Pancreas (tissue), 10 donors: ENCODE results near the gene DPYSL4. TPM values are rescaled to one million over a fixed set of nuclear protein-coding genes. Genes with fewer than 3 reads are reported as not detected.

Experiments used
- ATAC-seq, 4 donors: fragments of 200-7000 bp; cut with Tn5 transposase; one replicate each; pipeline versions ENCODE4 v1.8.0 to v1.9.1; 2020; ENCODE audit warnings: mild to moderate bottlenecking in 4 of 4, moderate library complexity in 4 of 4
- DNase-seq, 6 donors: peaks; one replicate each; pipeline ENCODE4 v3.0.0-alpha.2; 2020
- FAIRE-seq: peaks from 2 replicates; lab custom pipeline; 2012; peaks lifted over from hg19 to GRCh38; lab: Jason Lieb, UNC
- H3K27ac ChIP-seq, 4 donors: fragments of 200-600 bp; sonication (generic); 1 replicate in 3 of 4; 2 replicates in 1 of 4; pipeline versions ENCODE4 v1.5.0 to v1.8.0; 2020
- H3K27me3 ChIP-seq, 4 donors: fragments of 200-600 bp; one replicate each; pipeline ENCODE4 v1.8.0; 2021
- H3K36me3 ChIP-seq, 3 donors: fragments of 200-600 bp; sonication (generic) in 1 of 3; one replicate each; pipeline versions ENCODE4 v1.5.0 to v1.8.0; 2020 to 2021
- H3K4me1 ChIP-seq, 3 donors: fragments of 200-600 bp; one replicate each; pipeline ENCODE4 v1.8.0; 2021
- H3K4me3 ChIP-seq, 4 donors: fragments of 200-600 bp; sonication (generic) in 2 of 4; one replicate each; pipeline versions ENCODE4 v1.5.0 to v1.8.0; 2020 to 2021
- H3K9me3 ChIP-seq, 4 donors: fragments of 200-600 bp; one replicate each; pipeline ENCODE4 v1.8.0; 2021
- WGBS, 2 donors: extraction: QIAGEN DNeasy Blood & Tissue Kit; methylation state at CpG; one replicate each; pipeline ENCODE4 v1.1.7; 2013; 5-methylcytosine and 5-hydroxymethylcytosine counted together
- intact Hi-C, 3 donors: fragments of 100-400 bp; cut with DNase I; formaldehyde crosslinking; loops; one replicate each; pipeline versions ENCODE4 v1.11.1 to v1.14.2; 2022
- polyA plus RNA-seq, 2 donors: library from polyadenylated mRNA; stranded (reverse); fragments of 200-250 nt; gene quantifications; one replicate each; pipeline ENCODE4 v1.2.3, GENCODE V29; 2013
- total RNA-seq, 6 donors: library from RNA; stranded (reverse); fragmentation: NEBNext Ultra II Directional in 4 of 6; extraction: Animal tissue kit (Norgen Biotek cat#: 25700) in 4 of 6; gene quantifications; one replicate each; pipeline versions ENCODE4 v1.2.1 to v1.2.4, GENCODE V29; 2021 to 2023
- TF ChIP-seq, protein P1 (sequence below), 4 donors: fragments of 200-600 bp; sonication (generic) in 3 of 4; IDR thresholded peaks; one replicate each; pipeline versions ENCODE4 v1.5.0 to v1.8.0; 2021; ENCODE audit warnings: antibody characterized with exemption in 4 of 4
- donor health status: healthy with polysubstance abuse.
- donor health status: DM: no; HTN: no; CAD: no; lungs with moderate emphysema.
- donor health status: DM: no; HTN: no; CAD: no.
- donor health status: control.
- donor health status: control.
- donor health status: Bipolar disorder and iron deficiency.
- donor health status: DM: yes; HTN: yes; CAD: no.
- donor health status: DM: no; HTN: no; CAD: no.
- donor health status: DM: no; HTN: no; CAD: no.
- donor health status: DM: yes; HTN: yes; CAD: no.

Gene DPYSL4
- total and polyA plus RNA-seq, 8 donors = 0.46 to 2.8 (median 1.2) TPM

DNA sequence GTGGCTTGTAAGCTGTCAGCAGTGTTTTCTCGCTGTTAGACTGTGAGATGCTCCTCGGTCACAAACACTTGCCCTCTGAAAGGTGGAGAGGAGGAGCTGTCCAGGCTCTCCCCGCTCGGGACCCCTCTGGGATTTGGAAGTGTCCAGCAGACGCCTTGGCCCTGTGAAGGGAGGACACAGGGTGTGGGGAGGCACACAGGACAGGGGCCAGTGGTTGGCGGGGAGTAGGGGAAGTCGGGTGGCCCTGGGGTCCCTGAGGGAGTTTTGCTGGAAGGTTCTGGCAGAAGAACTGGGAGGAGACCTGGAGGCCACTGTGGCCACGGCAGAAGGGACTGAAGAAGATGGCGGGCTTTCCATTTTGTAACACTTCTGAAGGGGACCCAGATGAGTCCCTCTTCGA, 47.2 kb upstream of the DPYSL4 start:
- no peak overlapping the region for H3K4me3 ChIP-seq
- DNase-seq (peak in 2 of 6 donors; percentile 39 to 43), FAIRE-seq (no peak), ATAC-seq (no peak)
- peaks cover 0 to 3% (median 0%) of the 10 kb centered on the region in 4 donors for H3K27me3 ChIP-seq
- no peaks in the 10 kb centered on the region for H3K4me1 ChIP-seq
- no peak overlapping the region for H3K27ac ChIP-seq
- intact Hi-C loops = no loop called here
- 67 to 70% methylated on average over 10 of the region's 10 CpGs for WGBS, 2 donors
- TF ChIP-seq, protein P1, sequence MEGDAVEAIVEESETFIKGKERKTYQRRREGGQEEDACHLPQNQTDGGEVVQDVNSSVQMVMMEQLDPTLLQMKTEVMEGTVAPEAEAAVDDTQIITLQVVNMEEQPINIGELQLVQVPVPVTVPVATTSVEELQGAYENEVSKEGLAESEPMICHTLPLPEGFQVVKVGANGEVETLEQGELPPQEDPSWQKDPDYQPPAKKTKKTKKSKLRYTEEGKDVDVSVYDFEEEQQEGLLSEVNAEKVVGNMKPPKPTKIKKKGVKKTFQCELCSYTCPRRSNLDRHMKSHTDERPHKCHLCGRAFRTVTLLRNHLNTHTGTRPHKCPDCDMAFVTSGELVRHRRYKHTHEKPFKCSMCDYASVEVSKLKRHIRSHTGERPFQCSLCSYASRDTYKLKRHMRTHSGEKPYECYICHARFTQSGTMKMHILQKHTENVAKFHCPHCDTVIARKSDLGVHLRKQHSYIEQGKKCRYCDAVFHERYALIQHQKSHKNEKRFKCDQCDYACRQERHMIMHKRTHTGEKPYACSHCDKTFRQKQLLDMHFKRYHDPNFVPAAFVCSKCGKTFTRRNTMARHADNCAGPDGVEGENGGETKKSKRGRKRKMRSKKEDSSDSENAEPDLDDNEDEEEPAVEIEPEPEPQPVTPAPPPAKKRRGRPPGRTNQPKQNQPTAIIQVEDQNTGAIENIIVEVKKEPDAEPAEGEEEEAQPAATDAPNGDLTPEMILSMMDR (IDR thresholded peaks at IDR 0.05) = no peak
- no peaks in the 10 kb centered on the region for H3K36me3 ChIP-seq
- no peaks in the 10 kb centered on the region for H3K9me3 ChIP-seq

DNA sequence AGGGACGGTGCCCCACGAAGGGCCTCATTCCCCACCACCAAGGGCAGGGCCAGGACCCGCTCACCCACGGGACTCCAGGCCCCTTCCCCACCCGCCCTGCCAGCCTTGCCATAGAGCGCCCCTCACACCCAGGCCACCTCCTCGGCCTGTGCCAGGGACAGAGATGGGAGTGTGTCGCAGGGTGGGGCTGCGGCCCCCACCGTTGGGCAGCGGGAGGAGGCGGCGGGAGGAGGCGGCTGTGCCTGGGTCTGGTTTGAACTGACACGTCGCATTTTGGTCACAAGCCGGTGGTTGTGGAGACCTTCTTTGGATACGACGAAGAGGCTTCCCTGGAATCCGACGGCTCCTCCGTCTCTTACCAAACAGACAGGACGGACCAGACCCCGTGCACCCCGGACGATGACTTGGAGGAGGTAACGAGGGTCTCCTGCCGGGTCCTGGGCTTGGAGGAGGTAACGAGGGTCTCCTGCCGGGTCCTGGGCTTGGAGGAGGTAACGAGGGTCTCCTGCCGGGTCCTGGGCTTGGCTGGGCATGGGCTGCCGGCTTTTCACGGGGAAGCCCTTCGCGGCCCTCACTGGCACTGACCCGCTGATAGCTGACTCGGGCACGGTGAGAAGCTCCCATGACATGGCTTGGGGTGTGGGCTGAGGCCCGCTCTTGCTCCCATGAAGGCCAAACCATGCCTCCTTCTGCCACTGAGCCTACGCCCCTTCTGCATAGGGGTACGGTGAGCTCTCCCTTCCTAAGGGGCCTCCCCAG, 46.4 kb upstream of the DPYSL4 start:
- no peaks in the 10 kb centered on the region for H3K4me1 ChIP-seq
- FAIRE-seq = no peak
- TF ChIP-seq, protein P1 (IDR thresholded peaks at IDR 0.05) = no peak
- 76 to 90% methylated on average over 41 to 42 of the region's 42 CpGs for WGBS, 2 donors
- no peak overlapping the region for H3K27ac ChIP-seq
- H3K36me3 ChIP-seq = no peaks in the 10 kb centered on the region
- H3K27me3 ChIP-seq = peaks cover 0 to 3% (median 0%) of the 10 kb centered on the region in 4 donors
- intact Hi-C loops = loop anchor here in 2 of 3 donors (5.0 to 10.0 kb wide), 2 partner anchors 258 to 266 kb away; no protein-coding TSS in a partner anchor
- ATAC-seq = no peak
- no peak overlapping the region for H3K4me3 ChIP-seq
- no peaks in the 10 kb centered on the region for H3K9me3 ChIP-seq
- DNase-seq = peak in 4 of 6 donors; percentile 8 to 55 (median 34)

DNA sequence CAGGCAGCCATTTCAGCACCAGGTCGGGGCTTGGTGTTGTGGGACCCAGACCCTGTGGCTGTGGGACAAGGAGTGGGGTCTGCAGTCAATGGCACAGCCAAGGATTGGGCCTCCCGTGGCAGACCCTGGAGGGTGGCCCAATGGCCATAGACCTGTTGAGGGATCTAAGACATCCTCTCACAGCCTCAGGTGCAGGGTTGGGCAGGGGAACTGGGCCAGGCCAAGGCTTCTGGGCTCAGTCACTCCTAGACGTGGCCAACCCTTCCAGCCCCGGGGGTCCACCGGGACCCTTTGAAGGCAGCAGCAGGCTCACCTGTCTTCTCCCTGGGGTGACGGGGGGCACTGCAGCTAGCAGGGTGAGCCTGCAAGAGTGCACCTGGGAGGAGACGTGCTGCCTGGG, 45.7 kb upstream of the DPYSL4 start:
- WGBS, 2 donors = 77 to 78% methylated on average over 7 of the region's 7 CpGs
- Histone ChIP-seq H3K4me3 (no peak overlapping the region), H3K27ac (no peak overlapping the region), H3K27me3 (peaks cover 0 to 3% (median 0%) of the 10 kb centered on the region in 4 donors), H3K4me1 (no peaks in the 10 kb centered on the region), H3K36me3 (no peaks in the 10 kb centered on the region), H3K9me3 (no peaks in the 10 kb centered on the region)
- DNase-seq (peak in 4 of 6 donors; percentile 8 to 50 (median 26)), ATAC-seq (no peak), FAIRE-seq (no peak)
- TF ChIP-seq, protein P1 (IDR thresholded peaks at IDR 0.05) = no peak
- intact Hi-C loops = loop anchor here in 2 of 3 donors (5.0 to 10.0 kb wide), 2 partner anchors 259 to 266 kb away; no protein-coding TSS in a partner anchor

DNA sequence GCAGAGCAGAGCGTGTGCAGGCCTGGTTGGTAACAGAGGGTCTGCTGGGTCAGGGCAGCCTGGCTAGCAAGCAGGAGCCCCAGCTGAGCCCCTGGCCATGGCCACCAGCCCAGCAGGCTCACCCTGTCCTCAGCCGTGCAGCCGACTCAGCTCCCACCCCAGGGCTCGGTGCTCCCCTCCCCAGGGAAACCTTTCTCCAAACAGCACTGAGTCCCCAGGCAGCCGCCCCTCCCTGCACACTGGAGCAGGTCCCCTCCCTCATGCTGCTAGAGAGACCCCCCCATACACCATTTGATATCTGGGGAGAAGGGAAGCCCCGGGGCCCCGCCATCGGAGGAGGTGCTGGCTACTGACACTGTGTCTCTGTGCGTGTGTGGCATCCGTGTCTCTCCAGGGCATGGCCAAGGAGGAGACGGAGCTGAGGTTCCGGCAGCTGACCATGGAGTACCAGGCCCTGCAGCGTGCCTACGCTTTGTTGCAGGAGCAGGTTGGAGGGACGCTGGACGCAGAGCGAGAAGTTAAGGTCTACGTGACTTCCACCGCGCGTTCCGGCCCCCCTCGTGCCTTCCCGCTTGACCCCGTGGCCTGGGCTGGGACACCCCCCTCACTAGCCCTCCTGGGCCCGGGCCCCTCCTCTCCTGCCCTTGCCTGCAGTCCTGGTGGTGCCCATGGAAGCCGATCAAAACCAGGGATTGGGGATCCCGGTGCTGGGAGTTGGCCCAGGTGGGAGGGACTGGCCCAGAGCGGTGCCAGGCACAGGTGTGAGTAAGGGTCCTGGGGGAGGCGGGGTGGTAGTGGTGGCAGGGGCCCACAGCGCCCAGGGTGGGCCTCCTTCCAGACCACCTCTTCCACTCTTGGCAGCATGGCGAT, 45.0 kb upstream of the DPYSL4 start:
- H3K4me1 ChIP-seq = no peaks in the 10 kb centered on the region
- peak in 4 of 6 donors; percentile 14 to 82 (median 46) for DNase-seq
- peak in 2 of 4 donors; percentile 12 to 14 for ATAC-seq
- no peaks in the 10 kb centered on the region for H3K9me3 ChIP-seq
- no peaks in the 10 kb centered on the region for H3K36me3 ChIP-seq
- no peak overlapping the region for H3K4me3 ChIP-seq
- 72 to 82% methylated on average over 28 to 32 of the region's 32 CpGs for WGBS, 2 donors
- H3K27me3 ChIP-seq = peaks cover 0 to 3% (median 0%) of the 10 kb centered on the region in 4 donors
- H3K27ac ChIP-seq = no peak overlapping the region
- TF ChIP-seq, protein P1 (IDR thresholded peaks at IDR 0.05) = no peak
- intact Hi-C loops = loop anchor here in 2 of 3 donors (5.0 to 10.0 kb wide), 2 partner anchors 259 to 267 kb away; no protein-coding TSS in a partner anchor
- no peak for FAIRE-seq
